C4-2B (cell line): Measurements from ENCODE around the gene ATP1A2.
A peak's percentile ranks its signal among the peaks of the same experiment; 100 is the strongest.

Experiments
- H3K27ac ChIP-seq: fragments of 450-650 bp; 2 replicates; pipeline ENCODE4 v1.5.1; 2017
- CTCF ChIP-seq: fragments of 450-650 bp; conservative IDR thresholded peaks from 2 replicates; pipeline ENCODE4 v1.5.1; 2017; ENCODE audit warnings: mild to moderate bottlenecking
- ZFX ChIP-seq: fragments of 450-650 bp; IDR thresholded peaks from 2 replicates; pipeline ENCODE4 v1.6.1; 2017

ATP1A2 gene

GRCh38 chr1:160093624-160094290 lies 21.8 kb upstream of the ATP1A2 start:
- TF ChIP-seq ZFX (no peak), CTCF (no peak)
- H3K27ac ChIP-seq, result no peak overlapping the region

DNA sequence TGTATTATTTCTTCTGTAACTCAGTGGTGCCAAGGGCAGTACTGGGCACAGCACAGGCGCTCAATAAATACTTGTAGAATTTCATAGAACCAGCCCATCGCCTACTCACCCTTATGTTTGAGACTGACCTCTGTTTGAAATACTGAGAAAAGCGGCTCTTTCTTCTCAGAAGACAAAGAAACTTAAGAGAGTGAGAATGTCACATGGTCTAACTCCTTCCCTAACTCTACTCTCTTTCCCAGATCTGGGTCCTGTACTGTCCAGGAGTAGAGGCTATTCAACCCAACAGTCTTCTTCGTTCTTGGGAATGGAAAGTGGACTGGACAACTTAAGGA lies 21.3 kb upstream of the ATP1A2 start:
- TF ChIP-seq ZFX (no peak), CTCF (no peak)
- no peak overlapping the region for H3K27ac ChIP-seq

DNA sequence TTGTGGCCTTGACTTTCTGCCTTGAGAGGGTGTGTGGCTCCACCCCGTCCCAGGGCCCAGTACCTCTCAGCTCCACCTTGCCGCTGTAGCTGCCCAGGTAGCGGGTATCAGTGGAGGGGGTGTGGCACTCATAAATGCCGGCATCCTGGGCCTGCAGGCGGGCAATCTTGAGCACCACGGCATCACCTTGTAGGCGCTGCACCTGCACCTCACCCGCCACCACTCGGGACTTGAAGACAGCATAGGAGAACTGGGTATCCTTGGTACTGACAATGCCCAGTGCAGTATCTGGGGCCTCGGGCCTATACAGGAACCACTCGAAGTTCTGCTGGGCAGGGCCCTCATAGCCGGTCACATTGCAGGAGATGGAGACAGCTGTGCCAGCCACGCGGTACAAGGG lies 20.8 kb upstream of the ATP1A2 start:
- no peak for TF ChIP-seq CTCF
- no peak for TF ChIP-seq ZFX
- no peak overlapping the region for H3K27ac ChIP-seq

GRCh38 chr1:160095382-160096105 lies 20.0 kb upstream of the ATP1A2 start:
- no peak overlapping the region for H3K27ac ChIP-seq
- TF ChIP-seq CTCF (no peak), ZFX (no peak)

GRCh38 chr1:160096274-160097116 lies 19.1 kb upstream of the ATP1A2 start:
- no peak overlapping the region for H3K27ac ChIP-seq
- TF ChIP-seq CTCF, result no peak
- no peak for TF ChIP-seq ZFX

GRCh38 chr1:160097151-160097910 lies 18.2 kb upstream of the ATP1A2 start:
- H3K27ac ChIP-seq, result peak overlapping the region; percentile 68
- TF ChIP-seq ZFX, result no peak
- TF ChIP-seq CTCF, result no peak
